ENCODE results near the gene DACT3.
A peak's percentile ranks its signal among the peaks of the same experiment; 100 is the strongest.

Gene DACT3

GRCh38 chr19:46617601-46618000 lies 43.4 kb downstream of the DACT3 start:
- TF ChIP-seq, protein P1, sequence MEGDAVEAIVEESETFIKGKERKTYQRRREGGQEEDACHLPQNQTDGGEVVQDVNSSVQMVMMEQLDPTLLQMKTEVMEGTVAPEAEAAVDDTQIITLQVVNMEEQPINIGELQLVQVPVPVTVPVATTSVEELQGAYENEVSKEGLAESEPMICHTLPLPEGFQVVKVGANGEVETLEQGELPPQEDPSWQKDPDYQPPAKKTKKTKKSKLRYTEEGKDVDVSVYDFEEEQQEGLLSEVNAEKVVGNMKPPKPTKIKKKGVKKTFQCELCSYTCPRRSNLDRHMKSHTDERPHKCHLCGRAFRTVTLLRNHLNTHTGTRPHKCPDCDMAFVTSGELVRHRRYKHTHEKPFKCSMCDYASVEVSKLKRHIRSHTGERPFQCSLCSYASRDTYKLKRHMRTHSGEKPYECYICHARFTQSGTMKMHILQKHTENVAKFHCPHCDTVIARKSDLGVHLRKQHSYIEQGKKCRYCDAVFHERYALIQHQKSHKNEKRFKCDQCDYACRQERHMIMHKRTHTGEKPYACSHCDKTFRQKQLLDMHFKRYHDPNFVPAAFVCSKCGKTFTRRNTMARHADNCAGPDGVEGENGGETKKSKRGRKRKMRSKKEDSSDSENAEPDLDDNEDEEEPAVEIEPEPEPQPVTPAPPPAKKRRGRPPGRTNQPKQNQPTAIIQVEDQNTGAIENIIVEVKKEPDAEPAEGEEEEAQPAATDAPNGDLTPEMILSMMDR (IDR thresholded peaks at IDR 0.05; ENCODE audit: low read depth, low read length) = no peak
- no peak for DNase-seq (ENCODE audit: extremely low read depth, low read depth)

GRCh38 chr19:46616631-46617322 lies 44.2 kb downstream of the DACT3 start:
- TF ChIP-seq, protein P1 (IDR thresholded peaks at IDR 0.05; ENCODE audit: low read depth, low read length) = peak; percentile 33
- DNase-seq (ENCODE audit: extremely low read depth, low read depth) = no peak

DNA sequence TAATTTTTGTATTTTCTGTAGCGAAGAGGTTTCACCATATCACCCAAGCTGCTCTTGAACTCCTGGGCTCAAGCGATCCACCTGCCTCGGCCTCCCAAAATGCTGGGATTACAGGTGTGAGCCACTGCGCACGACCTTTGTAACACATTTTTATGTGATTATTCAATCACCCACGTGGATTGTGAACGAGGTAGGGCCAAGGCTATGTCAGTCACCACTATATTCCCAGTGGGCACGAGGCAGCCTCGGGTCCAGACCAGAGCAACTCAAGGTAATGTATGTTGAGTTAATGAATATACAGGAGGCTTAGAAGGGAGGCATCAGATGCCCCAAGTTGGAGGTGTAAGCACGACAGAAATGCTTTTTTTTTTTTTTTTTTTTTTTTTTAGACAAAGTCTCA lies 45.0 kb downstream of the DACT3 start:
- no peak for DNase-seq (ENCODE audit: extremely low read depth, low read depth)
- TF ChIP-seq, protein P1 (IDR thresholded peaks at IDR 0.05; ENCODE audit: low read depth, low read length) = no peak

GRCh38 chr19:46614114-46614722 lies 46.8 kb downstream of the DACT3 start:
- peak; percentile 51 for DNase-seq (ENCODE audit: extremely low read depth, low read depth)
- TF ChIP-seq, protein P1 (IDR thresholded peaks at IDR 0.05; ENCODE audit: low read depth, low read length) = peak; percentile 85

DNA sequence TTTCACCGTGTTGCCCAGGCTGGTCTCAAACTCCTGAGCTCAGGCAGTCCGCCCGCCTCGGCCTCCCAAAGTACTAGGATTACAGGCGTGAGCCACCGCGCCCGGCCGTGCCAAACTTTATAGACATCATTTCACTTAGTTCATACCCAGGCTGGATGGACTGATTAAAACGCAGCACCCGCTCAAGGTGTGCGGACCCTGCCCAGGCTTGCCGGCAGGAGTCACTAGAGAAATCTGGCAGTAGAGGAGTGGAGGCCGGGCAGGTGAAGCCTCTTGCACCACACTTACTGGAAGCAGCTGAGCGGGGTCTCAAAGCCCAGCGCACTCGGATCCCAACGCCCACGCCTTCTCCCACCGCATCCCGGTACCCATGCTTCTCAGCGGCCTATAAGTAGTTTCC lies 47.5 kb downstream of the DACT3 start:
- TF ChIP-seq, protein P1 (IDR thresholded peaks at IDR 0.05; ENCODE audit: low read depth, low read length) = no peak

GRCh38 chr19:46611776-46612175 lies 49.2 kb downstream of the DACT3 start:
- no peak for DNase-seq (ENCODE audit: extremely low read depth, low read depth)
- TF ChIP-seq, protein P1 (IDR thresholded peaks at IDR 0.05; ENCODE audit: low read depth, low read length) = no peak

More for the DNA sequence above, 47.5 kb downstream of the DACT3 start:
- no peak for DNase-seq (ENCODE audit: extremely low read depth, low read depth)

Data from AG09319 (cell line).